Stimulated activated CD8-positive, alpha-beta memory T cell treated with anti-CD3 and anti-CD28 coated beads, Interleukin-2, amount 100 ng/mL, for 1 hour (primary cell): ENCODE measurements around the gene OR2T11.
"Not testable (repeated sequence)": the region's sequence is repeated elsewhere in the genome, so short reads cannot be mapped to it uniquely, and the experiment has no call there.

Source experiments
- DNase-seq, 2 donors: peaks; one replicate each; pipeline ENCODE4 v3.0.0-alpha.2; 2020; ENCODE audit warnings: low read depth in 2 of 2

Gene OR2T11

DNA sequence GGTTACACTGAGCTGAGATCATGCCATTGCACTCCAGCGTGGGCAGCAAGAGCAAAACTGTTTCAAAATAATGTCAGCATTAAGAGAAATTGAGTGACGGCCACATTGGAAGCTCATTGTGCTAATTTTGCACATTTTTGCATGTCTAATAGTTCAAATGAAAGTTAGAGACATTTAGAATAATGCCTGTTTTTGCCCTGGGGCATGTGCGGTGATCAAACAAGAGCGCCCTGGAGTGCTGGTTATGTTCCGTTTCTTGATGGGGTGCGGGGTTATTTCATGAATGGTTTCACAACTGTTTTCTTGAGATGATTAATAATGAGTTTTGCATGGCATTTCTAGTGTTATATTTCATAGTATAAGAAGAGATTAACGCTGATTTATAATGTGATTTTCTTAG, 13.1 kb downstream of the OR2T11 start:
- DNase-seq, result no peak

DNA sequence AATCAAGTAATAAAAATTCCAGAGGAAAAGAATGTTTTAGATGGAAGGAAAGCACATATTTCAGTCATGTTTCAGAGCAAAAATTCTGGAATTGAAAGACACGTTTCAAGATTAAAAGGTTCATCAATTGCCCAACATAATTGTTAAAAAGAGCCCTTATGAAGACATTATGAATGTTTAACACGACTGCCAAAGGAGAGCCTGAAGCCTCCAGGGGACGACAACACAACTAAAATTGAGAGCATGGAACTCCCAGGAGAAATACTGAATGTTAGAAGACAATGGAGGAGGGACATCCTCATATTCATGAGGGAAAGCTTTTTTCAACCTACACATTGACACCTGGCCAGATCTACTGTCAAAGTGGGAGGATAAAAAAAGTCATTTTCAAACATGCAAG, 16.0 kb downstream of the OR2T11 start:
- DNase-seq, result peak in 1 of 2 donors; percentile 5

DNA sequence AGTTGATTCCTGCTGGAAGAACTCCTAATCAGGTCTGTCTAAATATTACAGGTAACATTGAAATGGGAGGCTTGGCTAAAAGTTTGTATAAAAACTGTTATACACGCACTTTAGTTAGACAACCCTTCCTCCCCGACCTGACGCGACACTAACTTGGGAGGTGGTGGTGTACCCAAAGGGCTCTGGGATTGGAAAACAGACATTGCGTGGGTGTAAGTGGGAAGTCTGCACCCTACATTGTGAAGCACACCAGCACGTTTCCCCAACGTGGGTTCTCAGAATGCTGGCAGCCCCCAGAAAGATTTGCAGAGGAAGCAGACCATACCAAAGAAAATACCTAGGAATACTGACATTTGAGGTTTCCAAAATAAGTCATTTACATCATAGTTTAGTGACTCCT, 16.8 kb downstream of the OR2T11 start:
- DNase-seq, result no peak

DNA sequence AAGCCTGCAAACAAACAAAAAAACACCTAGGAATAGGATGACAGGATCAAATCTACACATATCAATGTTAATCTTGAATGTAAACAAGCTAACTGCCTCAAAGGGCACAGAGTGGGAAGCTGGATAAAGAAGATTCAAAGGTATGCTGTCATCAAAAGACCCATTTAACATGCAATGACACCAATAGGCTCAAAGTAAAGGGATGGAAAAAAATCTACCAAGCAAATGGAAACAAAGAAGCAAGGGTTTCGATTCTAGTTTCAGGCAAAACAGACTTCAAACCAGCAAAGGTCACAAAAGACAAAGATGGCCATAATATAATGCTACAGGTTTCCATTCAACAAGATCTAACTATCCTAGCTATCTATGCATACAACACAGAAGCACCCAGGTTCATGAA, 21.1 kb downstream of the OR2T11 start:
- DNase-seq, result no peak

DNA sequence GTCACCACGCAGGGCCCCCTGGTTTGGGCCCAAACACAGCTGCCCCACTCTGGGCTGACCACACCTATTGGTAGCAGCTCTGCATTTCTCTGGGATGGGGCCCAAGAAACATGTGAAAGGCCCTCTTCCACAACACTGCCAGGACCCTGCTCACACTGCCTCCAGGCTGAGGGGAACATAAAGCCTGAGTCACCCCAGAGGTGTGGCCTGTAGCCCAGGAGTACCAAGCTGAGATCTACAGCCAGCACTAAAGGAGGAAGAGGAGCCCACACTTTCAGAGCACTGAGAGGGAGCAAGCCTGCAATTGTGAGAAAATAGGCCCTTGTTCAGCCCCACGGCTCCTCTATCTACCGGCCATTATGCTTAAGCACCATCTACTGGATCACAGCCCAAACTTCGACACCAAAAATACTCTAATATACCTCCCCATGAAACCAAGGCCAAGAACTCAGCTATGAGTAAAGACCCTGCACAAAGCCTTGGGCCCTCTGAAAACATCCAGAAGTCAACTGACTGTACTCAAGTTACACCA, 22.9 kb downstream of the OR2T11 start:
- no peak for DNase-seq

DNA sequence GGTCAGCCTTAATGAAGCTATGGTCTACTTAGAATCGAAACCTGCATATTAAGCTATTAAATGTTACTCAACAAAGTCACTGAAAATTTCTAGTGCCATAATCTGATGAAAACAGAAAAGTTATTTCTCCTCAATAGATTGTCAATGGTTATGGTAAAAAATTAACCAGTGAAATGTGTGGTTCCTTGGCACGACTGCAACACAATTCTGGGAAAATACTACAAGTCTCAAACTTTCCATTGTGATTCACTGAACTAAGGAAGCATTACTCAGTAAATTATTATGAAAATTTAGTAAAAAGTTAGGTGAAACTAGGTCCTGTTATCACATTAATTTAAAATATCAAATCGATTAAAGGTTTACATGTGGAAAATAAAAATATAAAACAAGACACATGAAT, 24.6 kb downstream of the OR2T11 start:
- DNase-seq, result no peak

DNA sequence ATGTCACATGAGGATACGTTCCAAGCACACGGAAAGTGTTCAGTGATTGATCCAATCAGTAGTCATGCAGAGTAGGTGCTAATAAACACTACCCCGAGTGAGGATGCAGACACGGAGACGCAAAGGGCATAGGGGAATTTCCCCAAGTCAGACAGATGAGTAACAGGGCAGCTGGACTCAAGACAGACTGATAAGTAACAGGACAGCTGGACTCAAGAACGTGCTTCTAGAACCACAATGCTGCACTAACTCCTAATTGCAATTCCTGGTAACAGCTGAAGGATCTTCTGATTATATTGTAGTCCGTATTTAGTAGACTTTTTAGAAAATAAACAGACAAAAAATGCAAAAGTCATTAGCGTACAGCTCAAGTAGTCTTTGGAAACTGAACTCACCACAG, 35.5 kb downstream of the OR2T11 start:
- DNase-seq, result no peak

DNA sequence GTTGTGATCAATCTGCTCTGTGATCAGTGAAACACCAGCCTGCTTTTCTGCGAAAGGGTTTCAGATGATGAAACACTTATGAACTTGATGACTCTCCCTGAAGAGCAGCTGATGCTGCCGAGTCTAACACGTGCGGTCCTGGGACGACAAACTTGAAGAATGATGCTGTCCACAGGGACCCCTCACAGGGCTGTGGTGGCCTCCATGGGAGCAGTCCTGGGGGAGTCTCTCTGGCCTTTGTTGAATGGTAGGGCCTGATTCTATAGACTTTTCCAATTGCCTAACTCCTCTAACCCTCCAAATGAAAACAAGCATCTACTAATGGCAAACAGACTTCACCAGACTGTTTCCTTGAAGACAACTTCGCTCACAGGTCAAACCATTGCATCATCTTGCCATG, 37.3 kb downstream of the OR2T11 start, which contains the start of gene OR2T10:
OR2T10 (minus strand) TSS at position 112 of the 400 bp plus-strand sequence. CDS start 3,932 bp downstream, outside the sequence.
- DNase-seq, result no peak

DNA sequence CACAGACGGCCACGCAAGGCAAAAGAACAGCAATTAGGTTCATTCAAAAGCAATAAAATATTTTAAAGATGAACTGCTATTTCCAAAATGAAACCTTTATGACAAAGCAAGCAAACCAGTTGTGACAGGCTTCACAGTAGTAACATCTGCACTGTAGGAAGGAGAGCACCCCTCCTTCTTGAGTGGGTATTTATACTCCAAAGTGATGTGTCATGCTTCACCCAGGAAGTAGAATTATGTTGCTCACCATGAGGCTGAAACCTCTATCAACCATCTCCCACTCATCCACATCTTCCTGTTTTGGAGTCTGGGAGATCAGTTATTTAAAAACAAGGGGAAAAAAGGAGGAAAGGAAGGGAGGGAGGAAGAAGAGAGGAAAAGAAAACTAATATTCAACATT, 38.3 kb downstream of the OR2T11 start:
- DNase-seq, result no peak

DNA sequence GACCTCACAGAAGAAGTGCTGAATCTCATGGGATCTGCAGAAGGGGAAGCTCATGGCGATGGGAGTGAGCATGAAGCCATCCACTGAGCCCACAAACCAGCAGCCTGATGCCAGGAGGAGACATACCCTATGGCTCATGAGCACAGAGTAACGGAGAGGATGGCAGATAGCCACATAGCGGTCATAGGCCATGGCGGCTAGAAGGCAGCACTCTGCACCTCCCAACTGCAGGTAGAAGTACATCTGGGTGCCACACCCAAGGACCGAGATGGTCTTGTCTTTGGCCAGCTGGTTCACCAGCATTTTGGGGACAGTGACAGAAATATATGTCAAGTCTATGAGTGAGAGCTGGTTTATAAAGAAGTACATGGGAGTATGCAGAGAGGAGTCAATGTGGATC, 41.7 kb downstream of the OR2T11 start:
- no peak for DNase-seq

DNA sequence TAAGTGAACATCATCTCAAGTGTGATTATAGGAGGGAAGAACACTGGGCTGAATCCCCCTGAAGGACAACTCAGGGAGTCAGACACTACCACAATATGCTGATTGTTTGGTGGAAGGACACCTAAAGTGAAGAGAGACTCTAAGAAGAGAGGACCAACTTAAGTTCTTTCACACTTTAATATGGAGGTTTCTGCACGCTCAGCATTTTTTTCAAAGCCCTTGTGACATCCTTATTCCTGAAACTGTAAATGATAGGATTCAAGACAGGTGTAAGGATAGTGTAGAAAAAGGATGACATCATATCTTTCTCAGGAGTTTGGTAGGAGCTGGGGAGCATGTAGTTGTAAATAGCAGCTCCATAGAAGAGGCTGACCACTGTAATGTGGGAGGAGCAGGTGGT, 42.2 kb downstream of the OR2T11 start:
- no peak for DNase-seq

DNA sequence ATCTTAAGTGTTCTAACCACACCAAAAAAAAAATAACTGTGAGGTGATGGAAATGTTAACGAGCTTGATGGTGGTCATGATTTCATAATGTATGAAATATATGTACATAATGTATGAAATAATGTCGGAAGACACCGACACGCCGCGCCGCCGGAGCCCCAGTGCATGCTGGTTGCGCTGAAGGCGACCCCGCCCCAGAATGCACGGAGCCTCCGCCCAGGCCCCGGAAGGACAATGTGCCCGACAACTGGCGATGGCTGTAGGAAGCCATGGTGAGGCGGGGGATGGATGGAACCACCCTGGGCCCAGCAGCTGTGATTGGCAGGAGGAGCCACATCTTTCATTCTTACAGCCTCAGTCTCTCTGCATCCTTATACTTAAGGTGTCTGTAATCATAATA, 44.8 kb downstream of the OR2T11 start:
- no peak for DNase-seq

DNA sequence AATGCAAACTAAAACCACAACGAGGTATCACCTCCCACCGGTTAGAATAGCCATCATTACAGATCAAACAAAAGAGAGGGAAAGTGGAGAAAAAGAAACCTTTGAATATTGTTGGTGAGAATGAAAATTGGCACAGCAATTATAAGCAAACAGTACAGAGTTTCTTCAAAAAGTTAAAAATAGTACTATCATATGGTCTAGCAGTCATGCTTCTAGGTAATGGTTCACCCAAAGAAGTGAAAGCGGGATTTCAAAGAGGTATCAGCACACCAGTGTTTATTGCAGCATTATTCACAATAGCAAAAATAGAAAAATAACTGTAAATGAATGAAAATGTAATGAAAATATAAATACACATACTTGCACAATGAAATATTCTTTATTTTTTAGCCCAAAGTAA, 45.6 kb downstream of the OR2T11 start:
- DNase-seq, result no peak

DNA sequence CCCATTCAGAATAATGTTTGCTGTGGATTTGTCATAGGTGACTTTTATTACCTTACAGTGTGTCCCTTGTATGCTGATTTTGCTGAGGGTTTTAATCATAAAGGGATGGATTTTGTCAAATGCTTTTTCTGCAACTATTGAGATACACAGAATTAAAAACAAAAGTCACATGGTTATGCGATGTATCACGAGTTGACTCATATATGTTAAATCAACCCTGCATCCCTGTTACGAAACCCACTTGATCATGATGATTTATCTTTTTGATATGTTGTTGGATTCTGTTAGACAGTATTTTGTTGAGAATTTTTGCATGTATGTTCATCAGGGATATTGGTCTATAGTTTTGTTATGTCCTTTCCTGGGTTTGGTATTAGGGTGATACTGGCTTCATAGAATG, 49.6 kb downstream of the OR2T11 start:
- no peak for DNase-seq

DNA sequence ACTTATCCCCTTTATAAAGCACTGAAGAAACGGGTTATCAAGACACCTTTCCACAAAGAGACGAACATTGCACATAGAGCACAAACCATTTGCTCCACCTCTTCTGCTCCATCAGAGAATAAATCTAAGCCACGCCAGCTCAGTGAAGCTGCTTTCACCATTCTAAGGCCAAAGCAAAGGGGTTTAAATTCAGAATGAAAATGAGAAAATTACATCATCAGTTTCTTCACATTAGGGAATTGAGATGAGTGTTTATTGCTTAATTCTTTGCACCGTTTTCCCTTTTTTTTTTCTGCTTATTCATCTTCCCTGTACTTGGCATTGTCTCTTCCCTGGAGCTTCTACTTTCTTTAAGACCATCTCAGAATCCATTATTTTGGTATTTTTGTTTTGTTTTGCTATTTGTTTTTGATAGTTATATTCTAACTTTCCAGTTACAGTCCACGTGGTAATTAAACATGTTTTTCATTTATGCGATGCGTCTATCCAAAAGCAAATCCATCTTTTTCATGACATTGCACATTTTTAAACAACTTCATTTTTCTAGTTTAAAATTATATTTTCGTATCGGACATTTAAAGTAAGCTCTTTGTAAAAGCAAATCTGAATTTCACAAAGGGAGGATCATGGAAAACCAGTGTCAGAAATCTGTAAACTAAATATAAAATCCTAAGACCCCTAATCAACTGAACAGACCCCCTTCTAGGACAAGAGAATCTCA, 58.5 kb downstream of the OR2T11 start:
- DNase-seq, result no peak

DNA sequence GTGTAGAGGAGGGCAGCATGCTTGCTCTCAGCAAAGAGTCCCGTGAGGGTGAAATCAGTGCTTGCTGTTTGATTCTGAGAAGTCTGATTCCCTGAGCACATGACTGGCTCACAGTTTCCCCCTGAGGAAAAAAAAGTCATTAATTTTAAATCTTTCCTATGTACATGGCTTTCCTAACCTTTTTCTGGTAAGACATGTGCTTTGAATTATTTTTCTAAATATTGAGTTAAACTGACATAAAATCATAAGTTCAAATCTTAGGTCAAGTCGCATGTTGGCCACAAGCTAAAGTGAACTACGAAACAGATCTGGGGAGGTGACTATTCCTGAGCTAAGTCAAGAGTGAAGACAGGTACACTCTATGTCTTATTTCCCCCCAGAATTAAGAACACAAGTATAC, 60.2 kb downstream of the OR2T11 start, which contains the start of gene OR2T34:
OR2T34 (minus strand) TSS at position 101 of the 400 bp plus-strand sequence; CDS start at position 101, 0 bp downstream.
- not testable (repeated sequence) for DNase-seq

DNA sequence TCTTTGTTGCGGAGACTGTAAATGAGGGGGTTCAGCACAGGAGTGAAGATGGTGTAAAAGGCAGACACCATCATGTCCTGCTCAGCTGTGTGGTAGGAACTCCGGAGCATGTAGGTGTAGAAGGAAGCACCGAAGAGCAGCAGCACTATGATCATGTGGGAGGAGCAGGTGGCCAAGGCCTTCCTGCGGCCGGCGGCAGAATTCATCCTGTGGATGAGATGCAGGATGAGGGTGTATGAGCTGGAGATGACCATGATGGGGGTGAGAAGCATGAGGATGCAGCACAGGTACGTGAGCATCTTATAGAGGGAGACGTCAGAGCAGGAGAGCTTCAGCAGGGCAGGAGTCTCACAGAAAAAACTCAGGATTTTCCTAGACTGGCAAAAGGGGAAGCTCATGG, 61.0 kb downstream of the OR2T11 start:
- DNase-seq, result not testable (repeated sequence)
